HEK293T (cell line): ENCODE data around the gene ACBD5.
A peak's percentile ranks its signal among the peaks of the same experiment; 100 is the strongest.
"Not testable (repeated sequence)": the region's sequence is repeated elsewhere in the genome, so short reads cannot be mapped to it uniquely, and the experiment has no call there.

Experiments used
- CTCF ChIA-PET: fragments of 350-600 bp; formaldehyde crosslinking; extraction: SDS; loops from one replicate; lab custom pipeline; 2021; ENCODE audit warnings: antibody characterized with exemption, inconsistent platforms; lab: Yijun Ruan, JAX
- POLR2A ChIA-PET: fragments of 350-600 bp; formaldehyde crosslinking; extraction: SDS; loops from one replicate; lab custom pipeline; 2020; ENCODE audit warnings: antibody characterized with exemption, inconsistent platforms; lab: Yijun Ruan, JAX
- DNase-seq: peaks from one replicate; pipeline ENCODE4 v3.0.0; 2012; ENCODE audit warnings: mixed read lengths; ENCODE audit errors: extremely low spot score
- ARNT ChIP-seq: fragments of 450-650 bp; IDR thresholded peaks from 2 replicates; pipeline ENCODE4 v1.6.1; 2017; ENCODE audit warnings: mild to moderate bottlenecking
- BHLHE40 ChIP-seq: fragments of 450-650 bp; IDR thresholded peaks from 2 replicates; pipeline ENCODE4 v1.6.1; 2016; ENCODE audit warnings: mild to moderate bottlenecking, moderate library complexity, borderline replicate concordance
- CTBP1 ChIP-seq: fragments of 450-650 bp; IDR thresholded peaks from 2 replicates; pipeline ENCODE4 v1.6.1; 2016; ENCODE audit warnings: borderline replicate concordance
- ELF4 ChIP-seq: fragments of 450-650 bp; IDR thresholded peaks from 2 replicates; pipeline ENCODE4 v1.6.1; 2017; ENCODE audit warnings: antibody characterized with exemption
- FOXA1 ChIP-seq: fragments of 450-650 bp; IDR thresholded peaks from 2 replicates; pipeline ENCODE4 v1.6.1; 2016; ENCODE audit warnings: mild to moderate bottlenecking
- FOXK2 ChIP-seq: fragments of 450-650 bp; IDR thresholded peaks from 2 replicates; pipeline ENCODE4 v1.6.1; 2016; ENCODE audit warnings: mild to moderate bottlenecking
- FOXM1 ChIP-seq: fragments of 450-650 bp; IDR thresholded peaks from 2 replicates; pipeline ENCODE4 v1.6.1; 2017; ENCODE audit warnings: mild to moderate bottlenecking, borderline replicate concordance
- HDGF ChIP-seq: fragments of 450-650 bp; IDR thresholded peaks from 2 replicates; pipeline ENCODE4 v1.6.1; 2017; ENCODE audit warnings: antibody characterized with exemption, borderline replicate concordance
- L3MBTL2 ChIP-seq: fragments of 450-650 bp; conservative IDR thresholded peaks from 2 replicates; pipeline ENCODE4 v1.6.1; 2016; ENCODE audit warnings: mild to moderate bottlenecking
- LEF1 ChIP-seq: fragments of 450-650 bp; IDR thresholded peaks from 2 replicates; pipeline ENCODE4 v1.6.1; 2017; ENCODE audit warnings: mild to moderate bottlenecking, borderline replicate concordance
- NFRKB ChIP-seq: fragments of 450-650 bp; IDR thresholded peaks from 2 replicates; pipeline ENCODE4 v1.6.1; 2016; ENCODE audit warnings: mild to moderate bottlenecking, moderate library complexity
- PKNOX1 ChIP-seq: fragments of 450-650 bp; IDR thresholded peaks from 2 replicates; pipeline ENCODE4 v1.6.1; 2016
- SP1 ChIP-seq: fragments of 450-650 bp; IDR thresholded peaks from 2 replicates; pipeline ENCODE4 v1.6.1; 2017
- SUZ12 ChIP-seq: fragments of 450-650 bp; IDR thresholded peaks from 2 replicates; pipeline ENCODE4 v1.6.1; 2016; ENCODE audit warnings: mild to moderate bottlenecking
- TARDBP ChIP-seq: fragments of 450-650 bp; IDR thresholded peaks from 2 replicates; pipeline ENCODE4 v1.6.1; 2016
- ZNF384 ChIP-seq: fragments of 450-650 bp; IDR thresholded peaks from 2 replicates; pipeline ENCODE4 v1.6.1; 2016

Gene ACBD5, protein sequence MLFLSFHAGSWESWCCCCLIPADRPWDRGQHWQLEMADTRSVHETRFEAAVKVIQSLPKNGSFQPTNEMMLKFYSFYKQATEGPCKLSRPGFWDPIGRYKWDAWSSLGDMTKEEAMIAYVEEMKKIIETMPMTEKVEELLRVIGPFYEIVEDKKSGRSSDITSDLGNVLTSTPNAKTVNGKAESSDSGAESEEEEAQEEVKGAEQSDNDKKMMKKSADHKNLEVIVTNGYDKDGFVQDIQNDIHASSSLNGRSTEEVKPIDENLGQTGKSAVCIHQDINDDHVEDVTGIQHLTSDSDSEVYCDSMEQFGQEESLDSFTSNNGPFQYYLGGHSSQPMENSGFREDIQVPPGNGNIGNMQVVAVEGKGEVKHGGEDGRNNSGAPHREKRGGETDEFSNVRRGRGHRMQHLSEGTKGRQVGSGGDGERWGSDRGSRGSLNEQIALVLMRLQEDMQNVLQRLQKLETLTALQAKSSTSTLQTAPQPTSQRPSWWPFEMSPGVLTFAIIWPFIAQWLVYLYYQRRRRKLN

GRCh38 chr10:27240212-27241009, at the start of gene ACBD5:
Gene ACBD5, minus strand, starts transcription at chr10:27240797. Its CDS starts 109 bp downstream, at chr10:27240688.
- TF ChIP-seq TARDBP (no peak), FOXK2 (no peak), L3MBTL2 (peak; percentile 73)
- DNase-seq, result peak; percentile 25
- ChIA-PET POLR2A (no interaction called here), CTCF (no interaction called here)

DNA sequence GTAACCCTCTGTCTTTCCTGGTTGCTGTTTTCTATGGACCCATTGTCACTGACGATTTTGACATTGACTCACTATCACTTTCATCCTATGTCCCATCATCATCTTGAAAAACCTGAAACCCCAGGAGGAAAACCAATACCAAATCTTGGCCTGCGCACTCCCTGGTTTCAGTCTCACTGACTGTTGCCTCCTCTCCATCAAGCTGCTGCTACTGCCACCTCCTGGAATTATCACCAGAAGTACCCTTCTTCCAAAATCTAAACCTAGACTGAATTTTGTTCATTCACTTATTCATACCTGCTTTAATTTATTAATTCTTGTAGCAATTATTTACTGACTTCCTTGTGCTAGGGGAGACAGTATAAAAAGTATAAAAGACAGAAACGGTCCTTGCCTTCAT, 44.5 kb upstream of the ACBD5 start:
- DNase-seq, result peak; percentile 6
- CTCF ChIA-PET, result interaction anchor here (0.6 kb wide), 1 partner anchor 45 kb away, joined by 4 read pairs; no protein-coding TSS in a partner anchor
- POLR2A ChIA-PET, result no interaction called here
- TF ChIP-seq TARDBP, result no peak
- TF ChIP-seq SP1, result no peak
- no peak for TF ChIP-seq SUZ12
- TF ChIP-seq ZNF384, result no peak
- TF ChIP-seq FOXA1, result no peak
- TF ChIP-seq LEF1, result no peak
- no peak for TF ChIP-seq FOXK2
- no peak for TF ChIP-seq FOXM1
- TF ChIP-seq NFRKB, result no peak
- TF ChIP-seq CTBP1, result no peak
- no peak for TF ChIP-seq BHLHE40
- no peak for TF ChIP-seq L3MBTL2
- no peak for TF ChIP-seq ARNT
- TF ChIP-seq HDGF, result no peak
- TF ChIP-seq ELF4, result no peak
- TF ChIP-seq PKNOX1, result no peak

GRCh38 chr10:27276581-27276980, 36.0 kb upstream of the ACBD5 start:
- TF ChIP-seq FOXK2, result no peak
- TF ChIP-seq NFRKB, result no peak
- TF ChIP-seq FOXM1, result no peak
- no peak for TF ChIP-seq TARDBP
- no peak for TF ChIP-seq ARNT
- CTCF ChIA-PET, result no interaction called here
- no peak for DNase-seq
- POLR2A ChIA-PET, result no interaction called here

DNA sequence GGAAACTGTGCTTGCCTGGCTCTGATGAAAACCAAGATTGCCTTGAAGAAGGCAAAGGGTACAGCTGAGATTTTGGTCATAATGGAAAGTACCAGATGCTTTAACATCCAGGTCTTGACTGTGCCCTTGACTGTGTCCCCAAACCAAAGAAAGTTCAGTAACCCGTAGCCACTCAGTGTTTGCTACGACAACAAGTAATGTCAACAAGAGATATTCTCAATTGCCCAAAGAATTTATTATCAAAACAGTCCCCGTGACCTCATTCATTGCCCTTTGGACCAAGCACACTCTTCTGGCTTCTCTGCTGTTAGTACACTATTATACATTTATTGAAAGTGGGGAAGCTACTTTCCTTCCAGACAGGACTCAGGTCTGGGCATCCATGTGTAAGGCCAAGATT, 25.4 kb upstream of the ACBD5 start:
- DNase-seq, POLR2A ChIA-PET, CTCF ChIA-PET: not testable (repeated sequence)

DNA sequence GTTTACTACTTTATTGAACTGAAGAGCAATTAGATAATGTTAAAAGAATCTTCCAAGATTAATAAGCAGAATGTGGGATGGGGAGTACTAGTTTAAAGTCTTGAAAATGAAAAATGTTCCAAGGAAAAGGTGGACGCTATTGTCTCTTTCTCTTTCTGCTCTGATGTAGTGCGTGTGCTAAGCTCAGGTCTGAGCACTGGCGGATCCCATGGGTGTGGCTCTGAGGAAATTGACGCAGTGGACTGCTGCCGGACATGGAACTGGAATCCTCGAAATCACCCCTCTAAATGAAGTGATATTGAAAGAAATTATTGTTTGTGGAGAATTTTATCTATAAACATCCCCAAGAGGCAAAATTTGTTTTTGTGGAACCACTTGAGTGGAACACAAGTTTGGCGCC, 22.2 kb upstream of the ACBD5 start:
- CTCF ChIA-PET, POLR2A ChIA-PET, DNase-seq: not testable (repeated sequence)

- TF ChIP-seq CTBP1, result no peak
- no peak for TF ChIP-seq FOXK2
- TF ChIP-seq PKNOX1, result no peak
- no peak for TF ChIP-seq BHLHE40
- no peak for TF ChIP-seq LEF1
- no peak for TF ChIP-seq NFRKB
- POLR2A ChIA-PET, result interaction anchor here (1.4 kb wide), 1 partner anchor 17 kb away, joined by 3 read pairs; no protein-coding TSS in a partner anchor
- no peak for DNase-seq
- CTCF ChIA-PET, result no interaction called here
Measured at GRCh38 chr10:27258838-27259812, 18.5 kb upstream of the ACBD5 start.

DNA sequence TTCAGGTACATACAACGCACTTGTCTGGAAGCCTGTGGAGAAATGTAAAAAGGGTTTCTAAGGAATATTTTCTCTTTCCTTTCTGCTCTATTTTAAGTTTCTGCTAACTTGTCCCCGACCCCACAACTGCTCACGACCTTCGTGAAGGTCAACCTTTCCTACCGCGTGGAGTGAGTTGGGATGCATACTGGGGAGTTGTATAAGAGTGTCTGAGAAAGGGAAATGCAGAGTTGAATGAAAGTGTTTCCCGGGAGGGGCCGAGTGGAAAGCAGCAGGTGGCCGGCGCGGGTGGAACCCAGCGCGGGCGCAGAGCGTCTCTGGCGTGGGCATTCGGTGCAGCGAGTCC, 17.9 kb upstream of the ACBD5 start:
- POLR2A ChIA-PET, result no interaction called here
- no peak for DNase-seq
- CTCF ChIA-PET, result no interaction called here
- TF ChIP-seq SP1, result no peak
- no peak for TF ChIP-seq PKNOX1
- TF ChIP-seq SUZ12, result no peak
- TF ChIP-seq ZNF384, result no peak
- no peak for TF ChIP-seq ARNT
- TF ChIP-seq FOXK2, result no peak
- no peak for TF ChIP-seq BHLHE40
- no peak for TF ChIP-seq TARDBP
- TF ChIP-seq ELF4, result no peak
- no peak for TF ChIP-seq FOXA1
- TF ChIP-seq NFRKB, result no peak
